GM19468 (cell line): Measurements from ENCODE around the gene IL23R.

Experiments used
- ATAC-seq: cut with Tn5 transposase; IDR thresholded peaks from one replicate; pipeline ENCODE4 v1.9.1; 2021; ENCODE audit warnings: mild to moderate bottlenecking, moderate library complexity, moderate number of reproducible peaks; ENCODE audit not compliant: unreplicated experiment; ENCODE audit errors: extremely low read depth

The IL23R gene

DNA sequence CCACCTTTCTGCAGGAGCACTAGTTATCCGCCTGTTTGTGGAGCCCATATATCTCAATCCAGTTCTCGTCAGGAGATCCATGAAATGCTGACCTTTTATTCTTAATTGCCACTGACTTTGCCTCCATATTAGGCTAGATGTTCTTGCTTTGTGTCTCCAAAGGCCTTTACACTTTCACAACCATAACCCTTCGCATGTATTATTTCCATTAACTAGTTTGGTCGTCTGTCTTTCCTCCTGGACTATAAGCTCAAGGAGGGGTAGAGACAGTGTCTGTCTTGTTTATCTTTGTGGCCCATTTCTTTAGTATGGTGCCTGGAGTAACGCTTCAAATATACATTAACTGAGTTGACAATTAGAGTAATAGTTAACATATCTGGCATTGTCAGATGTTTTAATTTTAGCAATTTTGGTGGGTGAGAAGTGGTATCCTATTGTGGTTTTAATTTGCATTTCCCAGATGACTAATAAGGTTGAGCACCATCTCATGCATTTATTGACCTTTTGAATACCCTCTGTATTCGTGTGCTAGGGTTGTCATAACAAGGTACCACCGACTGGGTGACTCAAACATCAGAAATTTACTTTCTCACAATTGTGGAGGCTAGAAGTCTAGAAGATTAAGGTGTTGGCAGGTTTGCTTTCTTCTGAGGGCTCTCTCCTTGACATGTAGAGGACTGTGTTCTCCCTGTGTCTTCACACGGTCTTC lies 119.7 kb downstream of the IL23R start:
- peak; percentile 66 for ATAC-seq

DNA sequence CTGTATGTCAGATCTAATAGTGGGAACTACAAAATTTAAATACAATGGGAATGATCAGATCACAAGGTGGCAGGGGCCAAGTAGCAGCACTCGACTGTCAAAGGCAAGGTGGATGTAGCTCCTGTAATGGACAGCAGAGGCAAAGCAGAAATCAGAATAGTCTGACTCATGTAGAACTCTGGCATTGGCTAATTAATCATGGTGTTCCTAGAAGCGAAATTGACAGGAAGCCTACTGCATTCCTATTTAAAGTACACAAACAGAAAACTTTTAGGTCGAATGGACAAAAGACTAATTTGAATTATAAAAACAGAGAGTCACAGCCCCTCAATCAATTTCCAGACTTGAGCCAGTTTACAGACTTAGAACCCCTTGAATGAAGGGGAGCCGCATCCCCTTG lies 124.0 kb downstream of the IL23R start:
- no peak for ATAC-seq

DNA sequence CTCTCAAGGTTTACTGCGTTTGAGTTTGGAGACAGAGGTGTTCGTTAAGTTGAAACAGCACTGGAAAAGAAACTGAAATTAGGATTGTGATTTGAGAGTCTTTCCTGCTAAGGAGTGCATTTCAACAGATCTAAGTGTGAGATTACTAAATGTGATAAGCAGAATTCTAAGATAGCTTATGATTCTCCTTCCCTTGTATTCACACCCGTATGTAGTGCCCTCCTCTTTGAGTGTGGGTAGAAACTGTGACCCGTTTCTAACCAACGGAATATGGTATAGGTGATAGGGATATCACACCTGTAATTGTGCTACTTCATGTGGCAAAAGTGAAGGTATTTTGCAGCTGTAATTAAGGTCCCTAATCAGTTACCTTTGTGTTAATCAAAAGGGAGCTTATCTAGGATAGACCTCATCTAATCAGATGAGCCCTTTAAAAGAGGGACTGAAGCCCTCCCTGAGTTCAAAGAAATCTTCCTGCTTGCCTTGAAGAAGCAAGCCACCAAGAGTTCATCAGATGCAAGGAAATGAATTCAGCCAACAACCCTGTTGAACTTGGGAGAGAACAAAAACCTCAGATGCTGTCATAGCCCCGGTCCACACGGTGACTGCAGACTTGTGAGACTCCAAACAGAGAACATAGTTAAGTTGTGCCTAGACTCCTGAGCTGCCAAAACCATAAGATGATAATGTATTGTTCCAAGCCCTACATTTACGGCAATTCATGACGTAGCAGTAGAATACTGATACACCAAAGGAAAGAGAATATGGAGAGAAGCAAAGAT lies 128.8 kb downstream of the IL23R start:
- ATAC-seq = no peak

DNA sequence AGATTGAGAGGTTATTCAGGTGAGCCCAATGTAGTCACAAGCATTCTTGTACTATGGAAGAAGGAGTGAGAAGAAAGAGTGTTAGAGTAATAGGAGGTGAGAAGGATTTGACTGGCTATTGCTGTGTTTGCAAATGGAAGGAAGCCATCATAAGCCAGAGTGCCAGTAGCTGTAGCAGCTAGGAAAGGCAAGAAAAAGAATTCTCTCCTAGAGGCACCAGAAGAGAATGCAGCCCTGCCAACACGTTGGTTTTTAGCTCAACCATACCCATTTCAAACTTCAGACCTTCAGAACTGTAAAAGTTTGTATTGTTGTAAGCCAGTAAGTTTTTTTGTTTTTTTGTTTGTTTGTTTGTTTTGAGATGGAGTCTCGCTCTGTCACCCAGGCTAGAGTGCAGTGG lies 132.5 kb downstream of the IL23R start:
- no peak for ATAC-seq

DNA sequence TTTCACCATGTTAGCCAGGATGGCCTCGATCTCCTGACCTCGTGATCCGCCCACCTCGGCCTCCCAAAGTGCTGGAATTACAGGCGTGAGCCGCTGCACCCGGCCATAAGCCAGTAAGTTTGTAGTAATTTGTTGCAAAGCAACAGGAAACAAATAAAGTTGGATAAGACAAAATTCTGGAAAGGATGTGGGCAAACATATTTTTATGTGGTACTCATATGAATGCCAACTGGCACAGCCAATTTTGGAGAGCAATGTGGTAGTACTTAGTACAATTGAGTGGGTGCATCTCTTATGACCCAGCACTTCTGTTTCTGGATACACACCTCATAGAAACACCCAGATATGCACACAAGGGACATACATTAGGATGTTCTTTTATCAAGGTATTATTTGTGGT lies 133.0 kb downstream of the IL23R start:
- no peak for ATAC-seq

DNA sequence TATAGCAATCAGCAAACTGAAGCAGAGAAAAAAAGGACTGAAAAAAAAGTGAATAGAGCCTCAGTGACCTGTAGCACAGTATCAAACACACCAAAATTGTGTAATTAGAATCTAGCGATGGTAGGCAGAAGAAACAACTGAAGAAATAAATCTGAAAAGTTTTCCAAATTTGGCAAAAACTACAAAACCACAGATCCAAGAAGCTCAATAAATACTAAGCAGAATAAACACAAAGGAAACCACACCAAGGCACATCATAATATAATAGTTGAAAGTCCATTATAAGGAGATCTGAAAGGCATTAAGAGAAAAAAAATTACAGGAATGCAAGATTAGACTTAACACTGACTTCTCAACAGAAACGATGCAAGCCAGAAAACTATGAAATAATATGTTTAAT lies 134.3 kb downstream of the IL23R start:
- ATAC-seq = no peak

DNA sequence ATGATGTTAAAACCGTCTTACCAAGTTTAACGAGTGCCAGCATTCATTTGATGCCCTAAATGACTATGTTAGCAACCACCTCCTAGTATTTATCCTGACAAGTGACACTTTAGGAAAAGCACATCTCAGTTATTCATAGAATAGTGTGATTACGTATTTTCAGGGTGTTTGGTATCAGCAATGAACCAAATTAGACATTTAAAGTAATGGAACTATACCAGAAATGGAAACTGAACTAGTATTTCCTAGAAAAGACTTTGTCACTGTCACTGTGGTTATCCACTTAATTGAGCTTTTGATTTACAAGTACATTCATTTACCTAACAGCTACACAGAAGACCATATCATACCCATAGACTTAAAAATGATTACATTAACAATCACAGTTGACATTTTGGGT lies 137.8 kb downstream of the IL23R start:
- no peak for ATAC-seq

DNA sequence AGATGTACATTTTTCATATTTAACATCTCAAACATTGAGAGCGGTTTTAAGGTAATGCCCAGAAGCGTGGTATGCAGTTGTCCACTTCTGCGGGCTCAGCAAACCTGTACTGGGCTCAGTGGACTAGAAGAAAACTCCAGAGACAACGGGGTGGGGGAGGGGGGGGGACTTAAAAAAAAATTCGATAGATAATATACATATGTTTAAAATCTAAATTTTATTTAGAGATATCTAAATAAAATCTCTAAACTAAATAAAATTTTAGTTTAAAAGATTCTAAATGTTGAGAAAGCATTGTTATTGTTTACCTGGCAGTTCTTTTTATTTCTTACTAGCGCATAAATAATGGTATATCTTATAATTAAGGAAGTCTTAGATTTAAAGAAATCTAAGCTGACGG lies 140.3 kb downstream of the IL23R start:
- no peak for ATAC-seq

DNA sequence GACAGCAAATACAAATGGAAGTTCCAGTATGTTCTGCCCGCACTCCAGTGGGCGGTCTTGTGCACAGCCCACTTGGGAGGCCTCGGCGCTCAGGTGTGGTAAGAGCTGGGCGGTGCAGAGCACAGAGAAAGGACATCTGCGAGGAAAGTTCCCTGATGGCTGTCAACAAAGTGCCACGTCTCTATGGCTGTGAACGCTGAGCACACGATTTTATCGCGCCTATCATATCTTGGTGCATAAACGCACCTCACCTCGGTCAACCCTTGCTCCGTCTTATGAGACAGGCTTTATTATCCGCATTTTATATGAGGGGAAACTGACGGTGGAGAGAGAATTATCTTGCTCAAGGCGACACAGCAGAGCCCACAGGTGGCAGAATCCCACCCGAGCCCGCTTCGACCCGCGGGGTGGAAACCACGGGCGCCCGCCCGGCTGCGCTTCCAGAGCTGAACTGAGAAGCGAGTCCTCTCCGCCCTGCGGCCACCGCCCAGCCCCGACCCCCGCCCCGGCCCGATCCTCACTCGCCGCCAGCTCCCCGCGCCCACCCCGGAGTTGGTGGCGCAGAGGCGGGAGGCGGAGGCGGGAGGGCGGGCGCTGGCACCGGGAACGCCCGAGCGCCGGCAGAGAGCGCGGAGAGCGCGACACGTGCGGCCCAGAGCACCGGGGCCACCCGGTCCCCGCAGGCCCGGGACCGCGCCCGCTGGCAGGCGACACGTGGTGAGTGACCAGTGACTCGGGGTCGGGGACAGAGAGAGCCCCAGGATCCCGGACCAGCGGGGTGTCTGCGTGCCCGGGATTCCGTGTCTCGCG lies 141.2 kb downstream of the IL23R start, which contains the start of gene IL12RB2:
Gene IL12RB2, plus strand, starts transcription at position 623 of the 810 bp plus-strand sequence. CDS start 12,496 bp downstream, outside the sequence.
- ATAC-seq = peak; percentile 17

DNA sequence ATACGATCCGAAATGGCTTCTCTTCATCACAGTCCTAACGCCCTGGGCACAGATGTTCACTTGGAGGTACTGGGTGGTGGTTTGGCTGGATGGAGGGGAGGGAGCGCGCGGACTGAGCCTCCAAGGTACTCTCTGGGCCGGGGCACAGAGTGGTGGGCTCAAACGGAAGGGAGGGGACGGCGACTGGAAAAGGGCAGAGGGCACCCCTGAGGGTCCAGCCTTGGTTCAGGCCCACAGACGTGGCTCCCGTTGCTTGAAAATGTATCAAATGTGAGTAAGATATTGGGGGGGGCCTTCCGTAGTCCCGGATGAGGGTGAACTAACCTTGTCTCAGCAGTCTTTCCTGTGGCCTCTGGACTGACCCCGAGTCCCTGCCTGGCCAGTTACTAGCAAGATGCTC lies 141.9 kb downstream of the IL23R start:
- no peak for ATAC-seq
